Left lung (tissue), 10 donors: ENCODE measurements around the gene NTN4. TPM values are rescaled to one million over a fixed set of nuclear protein-coding genes. Genes with fewer than 3 reads are reported as not detected.
A peak's percentile ranks its signal among the peaks of the same experiment; 100 is the strongest.

Experiments used
- ATAC-seq: fragments of 200-7000 bp; cut with Tn5 transposase; one replicate; pipeline ENCODE4 v1.9.1; 2020; ENCODE audit warnings: moderate library complexity
- DNase-seq, 4 donors: peaks; one replicate each; pipeline ENCODE4 v3.0.0-alpha.2; 2013 to 2020
- H3K27ac ChIP-seq, 2 donors: fragments of 200-600 bp; sonication (generic) in 1 of 2; one replicate each; pipeline versions ENCODE4 v1.5.0 to v1.8.0; 2020 to 2021
- H3K27me3 ChIP-seq, 2 donors: fragments of 200-600 bp; sonication (generic) in 1 of 2; one replicate each; pipeline versions ENCODE4 v1.5.0 to v1.8.0; 2020 to 2021
- H3K36me3 ChIP-seq, 2 donors: fragments of 200-600 bp; sonication (generic) in 1 of 2; one replicate each; pipeline versions ENCODE4 v1.5.0 to v1.8.0; 2020 to 2021
- H3K4me1 ChIP-seq, 2 donors: fragments of 200-600 bp; one replicate each; pipeline ENCODE4 v1.8.0; 2021
- H3K4me3 ChIP-seq, 2 donors: fragments of 200-600 bp; sonication (generic) in 1 of 2; one replicate each; pipeline versions ENCODE4 v1.5.0 to v1.8.0; 2020 to 2021; ENCODE audit warnings: mild to moderate bottlenecking in 1 of 2
- H3K9me3 ChIP-seq, 2 donors: fragments of 200-600 bp; sonication (generic) in 1 of 2; one replicate each; pipeline versions ENCODE4 v1.5.0 to v1.8.0; 2020 to 2021
- CTCF ChIP-seq, 2 donors: fragments of 200-600 bp; sonication (generic) in 1 of 2; IDR thresholded peaks; one replicate each; pipeline versions ENCODE4 v1.5.0 to v1.8.0; 2021; ENCODE audit warnings: antibody characterized with exemption in 2 of 2
- intact Hi-C, 2 donors: fragments of 100-400 bp; cut with DNase I; formaldehyde crosslinking; loops; one replicate each; pipeline versions ENCODE4 v1.11.2 to v1.14.2; 2022
- polyA plus RNA-seq, 6 donors: library from polyadenylated mRNA; unstranded; fragments of 120-200 nt; gene quantifications; one replicate each; pipeline ENCODE4 v1.2.1, GENCODE V29; 2013; ENCODE audit not compliant: insufficient read length in 6 of 6
- total RNA-seq, 2 donors: library from RNA; stranded (reverse); fragmentation: NEBNext Ultra II Directional; extraction: Animal tissue kit (Norgen Biotek cat#: 25700); gene quantifications; one replicate each; pipeline ENCODE4 v1.2.1, GENCODE V29; 2021
- donor health status: DM: no; HTN: yes; CAD: no.
- donor health status: DM: no; HTN: no; CAD: no.

The NTN4 gene
- total and polyA plus RNA-seq, 8 donors = 22.6 to 81.5 (median 34.1) TPM

- intact Hi-C loops = no loop called here
- peak; percentile 65 for ATAC-seq
- TF ChIP-seq CTCF (IDR thresholded peaks at IDR 0.05) = no peak
Measured at GRCh38 chr12:95653771-95654546, 136.6 kb downstream of the NTN4 start.

GRCh38 chr12:95651681-95652080 lies 138.9 kb downstream of the NTN4 start:
- intact Hi-C loops = no loop called here
- DNase-seq = no peak

More at GRCh38 chr12:95653771-95654546, 136.6 kb downstream of the NTN4 start:
- Histone ChIP-seq H3K36me3 (no peaks in the 10 kb centered on the region), H3K9me3 (no peaks in the 10 kb centered on the region), H3K27ac (no peak overlapping the region), H3K4me1 (no peaks in the 10 kb centered on the region), H3K4me3 (no peak overlapping the region), H3K27me3 (no peaks in the 10 kb centered on the region)
- DNase-seq = no peak

GRCh38 chr12:95648990-95649791 lies 141.4 kb downstream of the NTN4 start:
- no peaks in the 10 kb centered on the region for H3K9me3 ChIP-seq
- no peaks in the 10 kb centered on the region for H3K4me1 ChIP-seq
- no peaks in the 10 kb centered on the region for H3K27me3 ChIP-seq
- H3K36me3 ChIP-seq = no peaks in the 10 kb centered on the region
- no peak for DNase-seq
- H3K27ac ChIP-seq = no peak overlapping the region
- intact Hi-C loops = no loop called here
- no peak for TF ChIP-seq CTCF (IDR thresholded peaks at IDR 0.05)
- no peak overlapping the region for H3K4me3 ChIP-seq
- ATAC-seq = peak; percentile 61

More at GRCh38 chr12:95651681-95652080, 138.9 kb downstream of the NTN4 start:
- no peaks in the 10 kb centered on the region for H3K4me1 ChIP-seq
- H3K36me3 ChIP-seq = no peaks in the 10 kb centered on the region
- no peak overlapping the region for H3K27ac ChIP-seq
- H3K9me3 ChIP-seq = no peaks in the 10 kb centered on the region
- no peak for TF ChIP-seq CTCF (IDR thresholded peaks at IDR 0.05)
- H3K27me3 ChIP-seq = no peaks in the 10 kb centered on the region
- ATAC-seq = no peak
- H3K4me3 ChIP-seq = no peak overlapping the region

GRCh38 chr12:95646781-95647190 lies 143.8 kb downstream of the NTN4 start:
- Histone ChIP-seq H3K27ac (no peak overlapping the region), H3K4me1 (no peaks in the 10 kb centered on the region), H3K9me3 (no peaks in the 10 kb centered on the region), H3K36me3 (no peaks in the 10 kb centered on the region), H3K4me3 (no peak overlapping the region), H3K27me3 (no peaks in the 10 kb centered on the region)
- no peak for DNase-seq
- ATAC-seq = peak; percentile 63
- intact Hi-C loops = no loop called here
- no peak for TF ChIP-seq CTCF (IDR thresholded peaks at IDR 0.05)

GRCh38 chr12:95643256-95643655 lies 147.3 kb downstream of the NTN4 start:
- intact Hi-C loops = no loop called here
- H3K27ac ChIP-seq = no peak overlapping the region
- no peak for TF ChIP-seq CTCF (IDR thresholded peaks at IDR 0.05)

More at GRCh38 chr12:95643256-95643655, 147.3 kb downstream of the NTN4 start:
- Histone ChIP-seq H3K27me3 (no peaks in the 10 kb centered on the region), H3K4me1 (no peaks in the 10 kb centered on the region), H3K4me3 (no peak overlapping the region), H3K9me3 (no peaks in the 10 kb centered on the region), H3K36me3 (no peaks in the 10 kb centered on the region)
- no peak for DNase-seq
- no peak for ATAC-seq
